ENCODE measurements around the gene IRF1.

Gene IRF1

GRCh38 chr5:132435886-132436285, 54.7 kb downstream of the IRF1 start:
- Histone ChIP-seq H3K9me3 (no peaks in the 10 kb centered on the region), H3K27ac (no peak overlapping the region), H3K4me3 (no peak overlapping the region), H3K4me1 (peaks cover 0 to 55% (median 38%) of the 10 kb centered on the region in 4 donors), H3K27me3 (no peaks in the 10 kb centered on the region), H3K36me3 (no peaks in the 10 kb centered on the region)
- intact Hi-C loops (cut with DNase I; ENCODE audit: low total_unique reads), result no loop called here
- peak in 1 of 2 donors; percentile 38 for DNase-seq
- TF ChIP-seq, protein P1, sequence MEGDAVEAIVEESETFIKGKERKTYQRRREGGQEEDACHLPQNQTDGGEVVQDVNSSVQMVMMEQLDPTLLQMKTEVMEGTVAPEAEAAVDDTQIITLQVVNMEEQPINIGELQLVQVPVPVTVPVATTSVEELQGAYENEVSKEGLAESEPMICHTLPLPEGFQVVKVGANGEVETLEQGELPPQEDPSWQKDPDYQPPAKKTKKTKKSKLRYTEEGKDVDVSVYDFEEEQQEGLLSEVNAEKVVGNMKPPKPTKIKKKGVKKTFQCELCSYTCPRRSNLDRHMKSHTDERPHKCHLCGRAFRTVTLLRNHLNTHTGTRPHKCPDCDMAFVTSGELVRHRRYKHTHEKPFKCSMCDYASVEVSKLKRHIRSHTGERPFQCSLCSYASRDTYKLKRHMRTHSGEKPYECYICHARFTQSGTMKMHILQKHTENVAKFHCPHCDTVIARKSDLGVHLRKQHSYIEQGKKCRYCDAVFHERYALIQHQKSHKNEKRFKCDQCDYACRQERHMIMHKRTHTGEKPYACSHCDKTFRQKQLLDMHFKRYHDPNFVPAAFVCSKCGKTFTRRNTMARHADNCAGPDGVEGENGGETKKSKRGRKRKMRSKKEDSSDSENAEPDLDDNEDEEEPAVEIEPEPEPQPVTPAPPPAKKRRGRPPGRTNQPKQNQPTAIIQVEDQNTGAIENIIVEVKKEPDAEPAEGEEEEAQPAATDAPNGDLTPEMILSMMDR (IDR thresholded peaks at IDR 0.05), result no peak

DNA sequence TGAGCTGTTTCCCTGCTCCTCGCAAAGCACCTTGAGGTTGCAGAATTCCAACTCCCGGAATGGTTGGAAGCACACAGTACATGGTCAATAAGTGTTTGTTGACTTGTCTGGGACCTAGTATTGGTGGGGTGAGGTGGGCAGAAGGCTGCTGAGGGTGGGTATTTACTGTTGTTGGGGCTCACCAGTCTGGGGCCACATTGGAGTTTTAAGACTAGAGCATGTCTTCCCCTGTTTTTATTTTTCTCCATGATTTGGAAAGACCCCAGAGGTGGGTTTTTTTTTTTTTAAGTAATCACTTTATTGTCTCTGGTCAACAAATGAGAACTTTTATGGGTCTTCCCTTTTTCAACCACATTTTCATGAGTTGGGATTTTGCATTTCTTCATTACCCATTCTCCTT, 55.1 kb downstream of the IRF1 start:
- DNase-seq, result peak in 1 of 2 donors; percentile 28
- Histone ChIP-seq H3K27ac (no peak overlapping the region), H3K36me3 (no peaks in the 10 kb centered on the region)

DNA sequence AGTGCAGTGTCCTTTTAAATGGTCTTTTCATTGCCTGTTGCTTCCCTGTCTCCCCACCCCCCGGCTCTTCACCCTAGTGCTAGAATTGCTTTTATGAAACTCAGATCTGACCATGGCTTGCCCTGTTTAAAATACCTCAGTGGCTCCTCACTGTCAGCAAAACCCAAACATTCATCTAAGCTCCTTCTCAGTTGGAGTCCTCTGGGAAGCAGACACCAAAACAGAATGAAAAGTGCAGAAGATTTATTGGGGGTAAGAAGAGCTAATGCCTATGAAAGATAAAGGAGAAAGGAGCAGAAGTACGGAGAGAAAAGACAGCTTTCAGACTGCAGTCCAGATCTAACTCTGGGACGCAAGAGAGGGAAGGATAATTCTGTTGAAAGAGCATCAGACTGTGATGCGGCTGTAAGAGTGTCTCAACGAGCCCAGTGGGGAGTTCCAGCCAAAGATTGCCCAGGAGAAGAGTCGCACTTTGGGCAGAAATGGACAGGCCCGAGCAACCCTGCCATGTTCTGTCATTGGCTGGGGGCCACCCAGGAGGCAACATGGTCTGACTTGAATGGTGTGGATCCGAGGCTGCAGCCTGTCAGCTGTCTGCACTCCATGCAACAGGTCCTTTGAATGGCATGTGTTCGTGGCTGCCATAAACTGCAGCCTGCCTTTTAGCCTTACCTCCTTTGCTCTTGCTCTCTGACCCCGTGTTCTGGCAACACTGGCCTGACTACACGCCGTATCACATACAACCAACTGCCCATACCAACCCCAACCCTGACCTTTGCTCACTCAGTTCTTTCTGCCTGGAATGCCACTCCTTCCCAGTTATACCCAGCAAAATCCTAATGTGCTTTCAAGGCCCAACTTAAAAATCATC, 55.9 kb downstream of the IRF1 start:
- H3K27ac ChIP-seq, result no peak overlapping the region
- peaks cover 0 to 57% (median 35%) of the 10 kb centered on the region in 4 donors for H3K4me1 ChIP-seq
- peak in 1 of 2 donors; percentile 50 for DNase-seq
- no peaks in the 10 kb centered on the region for H3K36me3 ChIP-seq
- intact Hi-C loops (cut with DNase I; ENCODE audit: low total_unique reads), result no loop called here
- TF ChIP-seq, protein P1 (IDR thresholded peaks at IDR 0.05), result no peak
- no peaks in the 10 kb centered on the region for H3K9me3 ChIP-seq
- no peak overlapping the region for H3K4me3 ChIP-seq
- H3K27me3 ChIP-seq, result no peaks in the 10 kb centered on the region

More for the DNA sequence above, 55.1 kb downstream of the IRF1 start:
- peaks cover 0 to 57% (median 38%) of the 10 kb centered on the region in 4 donors for H3K4me1 ChIP-seq
- TF ChIP-seq, protein P1 (IDR thresholded peaks at IDR 0.05), result no peak
- H3K9me3 ChIP-seq, result no peaks in the 10 kb centered on the region
- intact Hi-C loops (cut with DNase I; ENCODE audit: low total_unique reads), result no loop called here
- no peaks in the 10 kb centered on the region for H3K27me3 ChIP-seq
- H3K4me3 ChIP-seq, result no peak overlapping the region

- H3K4me1 ChIP-seq, result peaks cover 0 to 57% (median 34%) of the 10 kb centered on the region in 4 donors
- no peak overlapping the region for H3K4me3 ChIP-seq
- intact Hi-C loops (cut with DNase I; ENCODE audit: low total_unique reads), result no loop called here
- peak in 1 of 2 donors; percentile 27 for DNase-seq
- H3K9me3 ChIP-seq, result no peaks in the 10 kb centered on the region
- TF ChIP-seq, protein P1 (IDR thresholded peaks at IDR 0.05), result no peak
- H3K36me3 ChIP-seq, result no peaks in the 10 kb centered on the region
- H3K27ac ChIP-seq, result no peak overlapping the region
- H3K27me3 ChIP-seq, result no peaks in the 10 kb centered on the region
These were observed 57.4 kb downstream of the IRF1 start for GRCh38 chr5:132433141-132433540.

- intact Hi-C loops (cut with DNase I; ENCODE audit: low total_unique reads), result no loop called here
- Histone ChIP-seq H3K4me1 (peaks cover 0 to 57% (median 36%) of the 10 kb centered on the region in 4 donors), H3K36me3 (no peaks in the 10 kb centered on the region), H3K9me3 (no peaks in the 10 kb centered on the region), H3K4me3 (no peak overlapping the region), H3K27me3 (no peaks in the 10 kb centered on the region), H3K27ac (no peak overlapping the region)
- TF ChIP-seq, protein P1 (IDR thresholded peaks at IDR 0.05), result no peak
- no peak for DNase-seq
These were observed 58.9 kb downstream of the IRF1 start for GRCh38 chr5:132431632-132432031.

Data from tibial artery (tissue), 4 donors.